PC-3 (cell line): ENCODE measurements around the gene CSTF2T.

ENCODE experiments used
- CTCF ChIP-seq: fragments of 300-600 bp; sonication (generic); conservative IDR thresholded peaks from 2 replicates; pipeline ENCODE4 v1.5.1; 2017; ENCODE audit warnings: antibody characterized with exemption, low read depth, mild to moderate bottlenecking, low read length
- EZH2 ChIP-seq: fragments of 300-600 bp; sonication (generic); IDR thresholded peaks from one replicate; pipeline ENCODE4 v1.6.1; 2017; ENCODE audit warnings: antibody characterized with exemption, mild to moderate bottlenecking, low read length; ENCODE audit not compliant: unreplicated experiment
- EZH2phosphoT487 ChIP-seq: fragments of 300-600 bp; sonication (generic); IDR thresholded peaks from 2 replicates; pipeline ENCODE4 v1.6.1; 2018; ENCODE audit warnings: mild to moderate bottlenecking, antibody characterized with exemption, low read length, borderline replicate concordance

DNA sequence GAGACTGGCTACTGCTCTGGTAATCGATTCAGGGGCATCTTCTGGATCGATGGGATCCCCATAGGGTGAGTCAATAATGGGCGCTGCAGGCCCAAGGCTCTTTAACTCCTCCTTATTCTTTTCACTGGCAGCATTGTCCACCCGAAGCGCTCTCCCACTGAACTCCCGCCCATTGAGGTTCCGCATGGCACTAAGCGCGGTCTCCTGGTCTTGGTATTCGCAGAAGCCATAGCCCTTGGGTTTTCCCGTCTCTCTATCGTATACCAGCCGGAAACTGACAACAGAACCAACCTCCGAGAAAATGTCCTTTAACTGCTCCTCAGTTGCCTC is 285 bp downstream of the CSTF2T start:
- TF ChIP-seq EZH2 (no peak), CTCF (no peak), EZH2phosphoT487 (no peak)
